Measurements from ENCODE around the gene PLXNB1. TPM values are rescaled to one million over a fixed set of nuclear protein-coding genes. Genes with fewer than 3 reads are reported as not detected.
A peak's percentile ranks its signal among the peaks of the same experiment; 100 is the strongest.

PLXNB1 gene, protein sequence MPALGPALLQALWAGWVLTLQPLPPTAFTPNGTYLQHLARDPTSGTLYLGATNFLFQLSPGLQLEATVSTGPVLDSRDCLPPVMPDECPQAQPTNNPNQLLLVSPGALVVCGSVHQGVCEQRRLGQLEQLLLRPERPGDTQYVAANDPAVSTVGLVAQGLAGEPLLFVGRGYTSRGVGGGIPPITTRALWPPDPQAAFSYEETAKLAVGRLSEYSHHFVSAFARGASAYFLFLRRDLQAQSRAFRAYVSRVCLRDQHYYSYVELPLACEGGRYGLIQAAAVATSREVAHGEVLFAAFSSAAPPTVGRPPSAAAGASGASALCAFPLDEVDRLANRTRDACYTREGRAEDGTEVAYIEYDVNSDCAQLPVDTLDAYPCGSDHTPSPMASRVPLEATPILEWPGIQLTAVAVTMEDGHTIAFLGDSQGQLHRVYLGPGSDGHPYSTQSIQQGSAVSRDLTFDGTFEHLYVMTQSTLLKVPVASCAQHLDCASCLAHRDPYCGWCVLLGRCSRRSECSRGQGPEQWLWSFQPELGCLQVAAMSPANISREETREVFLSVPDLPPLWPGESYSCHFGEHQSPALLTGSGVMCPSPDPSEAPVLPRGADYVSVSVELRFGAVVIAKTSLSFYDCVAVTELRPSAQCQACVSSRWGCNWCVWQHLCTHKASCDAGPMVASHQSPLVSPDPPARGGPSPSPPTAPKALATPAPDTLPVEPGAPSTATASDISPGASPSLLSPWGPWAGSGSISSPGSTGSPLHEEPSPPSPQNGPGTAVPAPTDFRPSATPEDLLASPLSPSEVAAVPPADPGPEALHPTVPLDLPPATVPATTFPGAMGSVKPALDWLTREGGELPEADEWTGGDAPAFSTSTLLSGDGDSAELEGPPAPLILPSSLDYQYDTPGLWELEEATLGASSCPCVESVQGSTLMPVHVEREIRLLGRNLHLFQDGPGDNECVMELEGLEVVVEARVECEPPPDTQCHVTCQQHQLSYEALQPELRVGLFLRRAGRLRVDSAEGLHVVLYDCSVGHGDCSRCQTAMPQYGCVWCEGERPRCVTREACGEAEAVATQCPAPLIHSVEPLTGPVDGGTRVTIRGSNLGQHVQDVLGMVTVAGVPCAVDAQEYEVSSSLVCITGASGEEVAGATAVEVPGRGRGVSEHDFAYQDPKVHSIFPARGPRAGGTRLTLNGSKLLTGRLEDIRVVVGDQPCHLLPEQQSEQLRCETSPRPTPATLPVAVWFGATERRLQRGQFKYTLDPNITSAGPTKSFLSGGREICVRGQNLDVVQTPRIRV (N-terminal part only)
- 90.0 and 101 TPM in 2 replicates for total RNA-seq (2022)
- Bru-seq, nascent RNA, result percentile 59 among the genes with signal in this experiment
- percentile 83 among the genes with signal in this experiment for BruChase-seq, experiment 1, labeled RNA remaining after a 6-hour chase
- BruChase-seq, experiment 2, labeled RNA remaining after a 2-hour chase, result percentile 78 among the genes with signal in this experiment
- long read RNA-seq, full-length matches to known transcripts, result 12 of 130 reads
- long read RNA-seq, partial matches to known transcripts, result 54 of 130 reads
- long read RNA-seq, other reads (novel, unspliced or antisense), result 64 of 130 reads

DNA sequence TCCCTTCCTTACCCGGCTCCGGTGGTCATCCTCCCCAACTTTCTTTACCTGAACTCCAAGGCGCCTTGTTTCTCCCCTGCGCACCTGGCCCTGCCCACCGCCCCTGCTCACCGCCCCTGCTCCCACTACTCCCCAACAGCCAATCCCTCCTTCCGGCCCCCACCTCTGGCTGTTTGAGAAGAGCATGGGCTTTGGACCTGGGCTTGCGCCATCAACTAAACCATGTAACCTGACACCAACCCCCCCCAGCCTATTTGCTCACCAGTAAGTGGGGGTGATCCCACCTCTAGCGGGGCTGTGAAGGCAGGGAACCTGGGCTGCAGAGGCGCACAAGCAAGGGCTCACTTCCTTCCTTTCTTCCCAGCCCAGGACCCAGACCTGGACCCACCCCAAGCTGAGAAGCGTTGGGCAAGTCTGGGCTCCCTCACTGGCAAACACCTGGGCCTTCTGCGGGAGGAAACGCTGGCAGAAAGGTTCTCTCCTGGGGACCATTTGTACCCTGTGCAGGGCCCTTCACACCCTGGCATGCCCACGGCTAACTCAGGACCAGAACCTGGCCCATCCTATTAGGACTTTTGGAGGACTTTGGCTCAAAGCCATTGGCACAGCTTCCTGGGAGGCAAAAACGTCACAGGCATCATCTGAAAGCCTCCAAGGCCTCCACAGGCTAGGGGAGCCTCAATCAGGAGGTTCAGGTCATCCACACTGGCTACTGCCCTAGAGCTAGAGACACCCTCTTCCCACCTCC lies at the start of gene PLXNB1:
TSS of gene PLXNB1 (minus strand) at position 127 of the 748 bp plus-strand sequence. CDS start 5,475 bp downstream, outside the sequence.
- H3K4me3 Mint-ChIP-seq (ENCODE audit: unreplicated experiment), result peak within 1 kb of the TSS; percentile 99
- DNase-seq (ENCODE audit: unreplicated experiment), result peak; percentile 96
- peaks cover 68% of the 10 kb centered on the region for H3K4me1 Mint-ChIP-seq (ENCODE audit: insufficient read depth, unreplicated experiment)
- no peaks in the 10 kb centered on the region for H3K27me3 Mint-ChIP-seq (ENCODE audit: insufficient read depth, unreplicated experiment)
- H3K27ac Mint-ChIP-seq (ENCODE audit: low read depth, unreplicated experiment), result peak within 1 kb of the TSS; percentile 98
- H3K9me3 Mint-ChIP-seq (ENCODE audit: unreplicated experiment), result no peaks in the 10 kb centered on the region
- H3K36me3 Mint-ChIP-seq (ENCODE audit: insufficient read depth, unreplicated experiment), result peaks cover 43% of the 10 kb centered on the region
- CTCF ChIA-PET, result interaction anchor here (0.6 to 4.3 kb wide), 4 partner anchors 17 to 251 kb away, joined by 3 to 31 read pairs (median 6); no protein-coding TSS in a partner anchor
- TF ChIP-seq, protein P1, sequence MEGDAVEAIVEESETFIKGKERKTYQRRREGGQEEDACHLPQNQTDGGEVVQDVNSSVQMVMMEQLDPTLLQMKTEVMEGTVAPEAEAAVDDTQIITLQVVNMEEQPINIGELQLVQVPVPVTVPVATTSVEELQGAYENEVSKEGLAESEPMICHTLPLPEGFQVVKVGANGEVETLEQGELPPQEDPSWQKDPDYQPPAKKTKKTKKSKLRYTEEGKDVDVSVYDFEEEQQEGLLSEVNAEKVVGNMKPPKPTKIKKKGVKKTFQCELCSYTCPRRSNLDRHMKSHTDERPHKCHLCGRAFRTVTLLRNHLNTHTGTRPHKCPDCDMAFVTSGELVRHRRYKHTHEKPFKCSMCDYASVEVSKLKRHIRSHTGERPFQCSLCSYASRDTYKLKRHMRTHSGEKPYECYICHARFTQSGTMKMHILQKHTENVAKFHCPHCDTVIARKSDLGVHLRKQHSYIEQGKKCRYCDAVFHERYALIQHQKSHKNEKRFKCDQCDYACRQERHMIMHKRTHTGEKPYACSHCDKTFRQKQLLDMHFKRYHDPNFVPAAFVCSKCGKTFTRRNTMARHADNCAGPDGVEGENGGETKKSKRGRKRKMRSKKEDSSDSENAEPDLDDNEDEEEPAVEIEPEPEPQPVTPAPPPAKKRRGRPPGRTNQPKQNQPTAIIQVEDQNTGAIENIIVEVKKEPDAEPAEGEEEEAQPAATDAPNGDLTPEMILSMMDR (IDR thresholded peaks at IDR 0.05; ENCODE audit: unreplicated experiment), result no peak
- POLR2A ChIA-PET, result interaction anchor here (0.6 to 20.2 kb wide), 16 partner anchors 10 to 265 kb away, joined by 3 to 749 read pairs (median 4); partner anchors contain the start of genes ATRIP, CCDC51, PFKFB4 and SLC26A6
- intact Hi-C loops (cut with micrococcal nuclease), result no loop called here
- BruUV-seq (replicated peaks), result TSS peak; percentile 36

DNA sequence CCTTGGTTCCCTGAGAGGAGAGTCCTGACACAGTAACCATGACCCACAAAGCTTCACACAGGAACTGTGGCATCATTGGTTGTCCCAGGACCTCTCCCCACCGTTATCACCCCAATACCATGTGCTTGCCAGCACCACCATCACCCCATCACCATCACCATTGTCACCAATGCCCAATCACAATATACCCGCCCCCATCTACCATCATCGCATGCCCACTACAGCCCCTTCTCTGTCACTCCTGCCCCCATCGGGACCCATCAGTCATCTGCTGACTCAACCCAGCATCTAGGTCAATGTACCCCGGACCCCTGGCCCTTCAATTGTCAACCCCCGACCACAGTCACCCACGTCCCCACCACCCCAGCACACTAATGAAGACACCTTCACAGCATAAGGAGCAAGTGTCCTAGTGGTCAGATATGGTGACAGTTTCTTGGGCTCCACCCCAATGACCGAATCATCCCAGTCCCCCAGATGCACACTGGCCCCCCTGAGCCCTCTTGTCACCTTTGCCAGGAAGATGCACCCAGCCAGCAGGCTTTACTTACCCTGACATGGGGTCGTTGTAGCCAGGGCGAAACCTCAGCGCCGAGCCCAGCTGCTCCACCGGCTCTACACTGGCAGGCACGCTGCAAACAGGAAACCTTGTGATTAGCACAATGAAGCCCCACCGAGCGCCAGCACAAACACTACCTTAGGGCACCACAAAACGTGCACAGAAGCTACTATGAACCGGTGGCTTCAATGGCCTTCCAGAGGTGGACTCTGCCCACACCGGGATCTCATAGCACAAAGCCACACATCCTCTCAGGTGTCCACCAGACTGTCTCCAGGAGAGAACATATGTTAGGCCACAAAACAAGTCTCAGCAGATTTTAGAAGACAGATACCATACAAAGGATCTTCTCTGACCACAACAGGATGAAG lies 49.0 kb upstream of the PLXNB1 start:
- H3K4me1 Mint-ChIP-seq (ENCODE audit: insufficient read depth, unreplicated experiment), result no peaks in the 10 kb centered on the region
- intact Hi-C loops (cut with micrococcal nuclease), result no loop called here
- ChIA-PET CTCF (no interaction called here), POLR2A (no interaction called here)
- peaks cover 15% of the 10 kb centered on the region for H3K36me3 Mint-ChIP-seq (ENCODE audit: insufficient read depth, unreplicated experiment)
- no peaks in the 10 kb centered on the region for H3K9me3 Mint-ChIP-seq (ENCODE audit: unreplicated experiment)
- TF ChIP-seq, protein P1 (IDR thresholded peaks at IDR 0.05; ENCODE audit: unreplicated experiment), result no peak
- BruUV-seq (replicated peaks), result no TSS peak
- H3K27me3 Mint-ChIP-seq (ENCODE audit: insufficient read depth, unreplicated experiment), result no peaks in the 10 kb centered on the region
- H3K27ac Mint-ChIP-seq (ENCODE audit: low read depth, unreplicated experiment), result no peak overlapping the region
- H3K4me3 Mint-ChIP-seq (ENCODE audit: unreplicated experiment), result no peak overlapping the region
- DNase-seq (ENCODE audit: unreplicated experiment), result no peak

DNA sequence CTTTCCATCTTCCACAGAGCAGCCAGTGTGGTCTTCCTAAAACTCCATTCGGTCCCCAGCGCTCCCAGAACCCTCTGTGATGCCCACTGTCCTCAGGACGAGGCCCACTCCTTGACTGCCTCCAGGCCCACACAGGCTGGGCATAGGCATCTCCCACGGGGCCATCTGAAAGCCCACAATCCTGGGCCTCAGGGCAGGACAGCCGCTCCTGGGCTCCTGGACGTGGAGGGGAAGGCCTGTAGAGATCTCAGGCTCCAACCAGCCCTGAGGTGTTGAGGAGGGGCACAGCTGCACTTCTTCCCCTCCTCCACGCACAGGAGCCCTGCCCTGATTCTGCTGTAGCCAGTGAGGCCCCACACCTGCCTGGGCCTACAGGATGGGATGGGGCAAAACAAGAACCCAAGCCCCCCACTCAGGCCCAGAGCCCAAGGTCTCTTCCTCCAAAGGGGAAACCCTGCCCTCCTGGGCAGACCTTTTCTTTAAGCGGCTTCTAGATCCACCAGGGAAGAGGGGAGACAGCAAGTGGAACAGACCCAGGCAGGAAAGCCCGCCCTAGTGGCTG lies 48.2 kb upstream of the PLXNB1 start:
- TF ChIP-seq, protein P1 (IDR thresholded peaks at IDR 0.05; ENCODE audit: unreplicated experiment), result no peak
- no TSS peak for BruUV-seq (replicated peaks)
- H3K9me3 Mint-ChIP-seq (ENCODE audit: unreplicated experiment), result no peaks in the 10 kb centered on the region
- POLR2A ChIA-PET, result no interaction called here
- no peak overlapping the region for H3K27ac Mint-ChIP-seq (ENCODE audit: low read depth, unreplicated experiment)
- H3K27me3 Mint-ChIP-seq (ENCODE audit: insufficient read depth, unreplicated experiment), result no peaks in the 10 kb centered on the region
- DNase-seq (ENCODE audit: unreplicated experiment), result no peak
- CTCF ChIA-PET, result no interaction called here
- intact Hi-C loops (cut with micrococcal nuclease), result no loop called here
- no peak overlapping the region for H3K4me3 Mint-ChIP-seq (ENCODE audit: unreplicated experiment)
- H3K4me1 Mint-ChIP-seq (ENCODE audit: insufficient read depth, unreplicated experiment), result peaks cover 5% of the 10 kb centered on the region
- H3K36me3 Mint-ChIP-seq (ENCODE audit: insufficient read depth, unreplicated experiment), result peaks cover 15% of the 10 kb centered on the region

All from MCF 10A (cell line).